RWPE1 (cell line): ENCODE data around the gene YOD1.

Experiments used
- CTCF ChIA-PET: fragments of 350-600 bp; sonication (Branson Sonifier 250); formaldehyde crosslinking; extraction: SDS; loops from one replicate; lab custom pipeline; 2021; lab: Yijun Ruan, JAX
- POLR2A ChIA-PET: fragments of 400-600 bp; formaldehyde crosslinking; extraction: SDS; loops from one replicate; lab custom pipeline; 2020; ENCODE audit warnings: antibody characterized with exemption; ENCODE audit not compliant: low non-redundant PET; lab: Yijun Ruan, JAX
- DNase-seq: peaks from one replicate; pipeline ENCODE4 v3.0.0; 2012; ENCODE audit warnings: low spot score
- H3K27ac ChIP-seq: fragments of 450-650 bp; 2 replicates; pipeline ENCODE4 v1.5.1; 2017
- CTCF ChIP-seq: fragments of 450-650 bp; conservative IDR thresholded peaks from 2 replicates; pipeline ENCODE4 v1.5.1; 2017; ENCODE audit warnings: low read depth, mild to moderate bottlenecking

Gene YOD1

GRCh38 chr1:207081088-207081487, 30.1 kb upstream of the YOD1 start:
- H3K27ac ChIP-seq: no peak overlapping the region
- POLR2A ChIA-PET: no interaction called here
- CTCF ChIA-PET: interaction anchor here (1.3 kb wide), 1 partner anchor 10 kb away, joined by 4 read pairs; no protein-coding TSS in a partner anchor
- TF ChIP-seq CTCF: no peak
- DNase-seq: no peak

GRCh38 chr1:207079706-207080241, 28.8 kb upstream of the YOD1 start:
- ChIA-PET CTCF (interaction anchor here (0.6 to 1.4 kb wide), 3 partner anchors 8 to 95 kb away, joined by 3 to 5 read pairs (median 4); no protein-coding TSS in a partner anchor), POLR2A (interaction anchor here (0.9 kb wide), 1 partner anchor 51 kb away, joined by 3 read pairs; no protein-coding TSS in a partner anchor)
- TF ChIP-seq CTCF: no peak
- DNase-seq: no peak
- H3K27ac ChIP-seq: no peak overlapping the region

- no peak for TF ChIP-seq CTCF
- ChIA-PET CTCF (interaction anchor here (0.6 to 1.4 kb wide), 5 partner anchors 20 to 1035 kb away, joined by 3 to 5 read pairs (median 3); partner anchors contain the start of gene PFKFB2), POLR2A (no interaction called here)
- no peak overlapping the region for H3K27ac ChIP-seq
- DNase-seq: no peak
These were observed 27.6 kb upstream of the YOD1 start for GRCh38 chr1:207078578-207079132.

GRCh38 chr1:207077470-207078377, 26.7 kb upstream of the YOD1 start:
- ChIA-PET CTCF (interaction anchor here (1.0 to 1.3 kb wide), 3 partner anchors 25 to 421 kb away, joined by 3 to 5 read pairs (median 4); partner anchors contain the start of gene PFKFB2), POLR2A (no interaction called here)
- TF ChIP-seq CTCF: peak; percentile 94
- H3K27ac ChIP-seq: no peak overlapping the region
- DNase-seq: peak; percentile 66

GRCh38 chr1:207077012-207077411, 26.0 kb upstream of the YOD1 start:
- ChIA-PET CTCF (interaction anchor here (0.7 to 1.1 kb wide), 2 partner anchors 422 to 427 kb away, joined by 3 to 5 read pairs; no protein-coding TSS in a partner anchor), POLR2A (no interaction called here)
- no peak for DNase-seq
- TF ChIP-seq CTCF: no peak
- H3K27ac ChIP-seq: no peak overlapping the region
